GM12892 (cell line): ENCODE results near the gene PDHA2.

Source experiments
- POLR2A ChIP-seq: IDR thresholded peaks from 2 replicates; pipeline ENCODE4 v1.6.1; 2011; ENCODE audit warnings: low read depth, low read length, control low read depth
- POLR2AphosphoS5 ChIP-seq: IDR thresholded peaks from 2 replicates; pipeline ENCODE4 v1.6.1; 2011; ENCODE audit warnings: low read depth, low read length, control low read depth
- TAF1 ChIP-seq: IDR thresholded peaks from 2 replicates; pipeline ENCODE4 v1.6.1; 2011; ENCODE audit warnings: low read depth, mild to moderate bottlenecking, control low read depth, low read length, borderline replicate concordance

- no peak for TF ChIP-seq POLR2AphosphoS5
- no peak for TF ChIP-seq POLR2A
- TF ChIP-seq TAF1 = no peak
Measured at GRCh38 chr4:95857761-95858160, 17.9 kb downstream of the PDHA2 start.
